C4-2B (cell line): ENCODE measurements around the gene SIM1.

Experiments used
- H3K27ac ChIP-seq: fragments of 450-650 bp; 2 replicates; pipeline ENCODE4 v1.5.1; 2017
- ZFX ChIP-seq: fragments of 450-650 bp; IDR thresholded peaks from 2 replicates; pipeline ENCODE4 v1.6.1; 2017
- TF ChIP-seq, protein P1 (sequence below): fragments of 450-650 bp; conservative IDR thresholded peaks from 2 replicates; pipeline ENCODE4 v1.5.1; 2017; ENCODE audit warnings: mild to moderate bottlenecking

SIM1 gene

GRCh38 chr6:100379386-100379785, 85.3 kb downstream of the SIM1 start:
- TF ChIP-seq, protein P1, sequence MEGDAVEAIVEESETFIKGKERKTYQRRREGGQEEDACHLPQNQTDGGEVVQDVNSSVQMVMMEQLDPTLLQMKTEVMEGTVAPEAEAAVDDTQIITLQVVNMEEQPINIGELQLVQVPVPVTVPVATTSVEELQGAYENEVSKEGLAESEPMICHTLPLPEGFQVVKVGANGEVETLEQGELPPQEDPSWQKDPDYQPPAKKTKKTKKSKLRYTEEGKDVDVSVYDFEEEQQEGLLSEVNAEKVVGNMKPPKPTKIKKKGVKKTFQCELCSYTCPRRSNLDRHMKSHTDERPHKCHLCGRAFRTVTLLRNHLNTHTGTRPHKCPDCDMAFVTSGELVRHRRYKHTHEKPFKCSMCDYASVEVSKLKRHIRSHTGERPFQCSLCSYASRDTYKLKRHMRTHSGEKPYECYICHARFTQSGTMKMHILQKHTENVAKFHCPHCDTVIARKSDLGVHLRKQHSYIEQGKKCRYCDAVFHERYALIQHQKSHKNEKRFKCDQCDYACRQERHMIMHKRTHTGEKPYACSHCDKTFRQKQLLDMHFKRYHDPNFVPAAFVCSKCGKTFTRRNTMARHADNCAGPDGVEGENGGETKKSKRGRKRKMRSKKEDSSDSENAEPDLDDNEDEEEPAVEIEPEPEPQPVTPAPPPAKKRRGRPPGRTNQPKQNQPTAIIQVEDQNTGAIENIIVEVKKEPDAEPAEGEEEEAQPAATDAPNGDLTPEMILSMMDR, result no peak
- no peak for TF ChIP-seq ZFX
- no peak overlapping the region for H3K27ac ChIP-seq

- no peak for TF ChIP-seq ZFX
- TF ChIP-seq, protein P1, result no peak
- no peak overlapping the region for H3K27ac ChIP-seq
Observed at GRCh38 chr6:100378576-100378975, 86.1 kb downstream of the SIM1 start.

- no peak for TF ChIP-seq ZFX
- TF ChIP-seq, protein P1, result no peak
- H3K27ac ChIP-seq, result no peak overlapping the region
Observed at GRCh38 chr6:100376103-100376502, 88.6 kb downstream of the SIM1 start.

DNA sequence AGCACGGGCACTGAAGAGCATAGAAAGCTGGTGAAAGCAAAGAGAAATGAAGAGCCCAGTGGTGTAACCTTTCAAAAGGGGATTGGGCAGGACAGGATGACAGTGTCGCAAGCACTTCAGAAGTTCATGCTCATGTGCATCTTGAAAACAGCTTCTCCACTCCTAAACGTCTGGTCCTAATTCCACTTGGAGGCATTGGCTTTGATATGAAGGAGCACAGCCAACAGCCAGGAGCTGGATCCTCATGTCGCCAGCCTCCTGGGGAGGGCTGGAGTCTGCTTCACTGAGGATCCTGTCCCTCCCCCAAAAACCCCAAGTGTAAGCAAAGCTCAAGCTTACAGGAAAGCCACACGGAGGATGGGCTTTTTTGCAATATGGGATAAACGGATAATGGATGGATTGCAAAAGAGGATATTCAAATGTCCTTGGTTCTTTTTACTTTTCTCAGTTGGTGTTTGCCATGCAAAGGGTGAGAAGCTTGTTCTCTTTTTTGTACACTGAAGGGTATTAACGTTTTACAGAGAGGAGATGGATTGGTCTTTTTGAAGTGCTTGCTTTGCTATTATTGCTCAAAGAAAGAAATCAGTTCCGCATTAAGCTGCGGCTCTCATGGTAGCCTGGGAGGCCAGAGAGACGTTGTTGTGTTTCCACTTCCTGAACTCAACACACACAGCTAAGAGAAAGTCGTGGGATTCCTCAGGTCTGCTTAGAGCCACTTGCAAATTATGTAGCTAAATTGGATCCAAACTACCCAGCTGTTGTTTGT, 92.2 kb downstream of the SIM1 start:
- H3K27ac ChIP-seq, result no peak overlapping the region
- TF ChIP-seq, protein P1, result no peak
- TF ChIP-seq ZFX, result no peak

DNA sequence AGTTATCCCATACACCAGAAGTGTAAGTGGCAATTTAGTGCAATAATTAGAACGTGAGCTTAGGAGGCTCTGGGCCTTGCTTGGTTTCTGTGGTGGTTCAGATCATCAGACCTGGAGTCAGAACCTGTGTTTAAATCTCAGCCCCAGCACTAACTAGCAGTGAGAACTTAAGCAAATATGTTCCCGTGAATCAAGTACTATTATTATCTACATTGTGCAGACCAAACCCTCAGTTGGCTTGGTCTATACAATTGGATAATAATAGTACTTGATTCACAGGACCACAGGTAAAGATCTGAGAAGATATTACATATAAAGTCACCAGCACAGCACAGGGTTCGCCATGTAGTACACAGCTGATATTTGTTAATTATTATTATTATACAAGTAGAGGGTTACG, 93.1 kb downstream of the SIM1 start:
- TF ChIP-seq, protein P1, result no peak
- no peak for TF ChIP-seq ZFX
- H3K27ac ChIP-seq, result no peak overlapping the region

- TF ChIP-seq ZFX, result no peak
- TF ChIP-seq, protein P1, result peak; percentile 37
- H3K27ac ChIP-seq, result no peak overlapping the region
Observed at GRCh38 chr6:100370265-100370664, 94.5 kb downstream of the SIM1 start.

DNA sequence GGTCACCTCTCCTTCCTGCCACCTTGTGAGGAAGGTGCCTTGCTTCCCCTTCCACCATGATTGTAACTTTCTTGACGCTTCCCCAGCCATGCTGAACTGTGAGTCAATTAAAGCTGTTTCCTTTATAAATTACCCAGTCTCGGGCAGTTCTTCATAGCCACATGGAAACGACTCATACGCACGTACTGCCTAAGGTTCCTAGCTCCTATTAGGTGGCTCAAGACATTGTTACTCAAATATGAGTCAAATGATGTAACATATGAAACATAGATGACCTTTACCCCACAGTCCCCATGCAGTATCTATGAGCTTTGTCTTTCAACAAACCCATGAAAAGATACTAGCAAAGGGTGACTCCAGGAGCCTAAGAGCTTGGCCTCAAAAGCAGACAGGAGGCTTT, 98.3 kb downstream of the SIM1 start:
- no peak overlapping the region for H3K27ac ChIP-seq
- no peak for TF ChIP-seq ZFX
- TF ChIP-seq, protein P1, result no peak
